Activated CD4-positive, alpha-beta T cell treated with anti-CD3 and anti-CD28 coated beads, Interleukin-2, amount 10 ng/mL, durations not matched to agents 7 days and 5 days (primary cell): ENCODE measurements around the gene FIGLA. TPM values are rescaled to one million over a fixed set of nuclear protein-coding genes. Genes with fewer than 3 reads are reported as not detected.

Experiments used
- CTCF ChIA-PET: fragments of 350-600 bp; sonication (Branson Sonifier 250); formaldehyde crosslinking; loops from one replicate; lab custom pipeline; 2021; ENCODE audit warnings: antibody characterized with exemption; lab: Charles Lee
- POLR2A ChIA-PET: fragments of 350-600 bp; sonication (Branson Sonifier 250); formaldehyde crosslinking; loops from one replicate; lab custom pipeline; 2021; ENCODE audit warnings: antibody characterized with exemption; lab: Charles Lee
- DNase-seq: peaks from one replicate; pipeline ENCODE4 v3.0.0-alpha.2; 2020
- H3K27ac Mint-ChIP-seq: one replicate; pipeline ENCODE4 v1.8.0; 2021; ENCODE audit warnings: mild to moderate bottlenecking, moderate library complexity, mixed read lengths
- H3K27me3 Mint-ChIP-seq: one replicate; pipeline ENCODE4 v1.8.0; 2021; ENCODE audit warnings: mixed read lengths
- H3K36me3 Mint-ChIP-seq: one replicate; pipeline ENCODE4 v1.8.0; 2021; ENCODE audit warnings: low read depth, mixed read lengths
- H3K4me1 Mint-ChIP-seq: one replicate; pipeline ENCODE4 v1.8.0; 2021; ENCODE audit warnings: mixed read lengths
- H3K4me3 Mint-ChIP-seq: one replicate; pipeline ENCODE4 v1.8.0; 2021; ENCODE audit warnings: mild to moderate bottlenecking, moderate library complexity, mixed read lengths
- H3K9me3 Mint-ChIP-seq: one replicate; pipeline ENCODE4 v1.8.0; 2021; ENCODE audit warnings: mixed read lengths
- total RNA-seq, 2 experiments: library from RNA; stranded (reverse); gene quantifications; one replicate each; pipeline ENCODE4 v1.2.3, GENCODE V29; 2021

The FIGLA gene
- total RNA-seq, result not detected

- peaks cover 67% of the 10 kb centered on the region for H3K27me3 Mint-ChIP-seq
- ChIA-PET POLR2A (no interaction called here), CTCF (interaction anchor here (1.7 to 2.0 kb wide), 2 partner anchors 10 to 158 kb away, joined by 4 to 5 read pairs; no protein-coding TSS in a partner anchor)
- peaks cover 14% of the 10 kb centered on the region for H3K4me1 Mint-ChIP-seq
- no peaks in the 10 kb centered on the region for H3K9me3 Mint-ChIP-seq
- peak within 1 kb of the TSS; percentile 63 for H3K4me3 Mint-ChIP-seq
- no peak within 1 kb of the TSS for H3K27ac Mint-ChIP-seq
- peaks cover 2% of the 10 kb centered on the region for H3K36me3 Mint-ChIP-seq
- no peak for DNase-seq
Observed at GRCh38 chr2:70790136-70790828, at the start of gene FIGLA. Gene FIGLA (minus strand): TSS chr2:70790643. CDS start chr2:70790638, 5 bp downstream.

- POLR2A ChIA-PET, result interaction anchor here (0.6 kb wide), 1 partner anchor 1373 kb away, joined by 3 read pairs; no protein-coding TSS in a partner anchor
- CTCF ChIA-PET, result no interaction called here
- H3K27ac Mint-ChIP-seq, result no peak overlapping the region
- H3K4me1 Mint-ChIP-seq, result no peaks in the 10 kb centered on the region
- H3K36me3 Mint-ChIP-seq, result no peaks in the 10 kb centered on the region
- H3K27me3 Mint-ChIP-seq, result peaks cover 3% of the 10 kb centered on the region
- DNase-seq, result no peak
- no peaks in the 10 kb centered on the region for H3K9me3 Mint-ChIP-seq
- H3K4me3 Mint-ChIP-seq, result no peak overlapping the region
Observed at GRCh38 chr2:70837980-70838925, 47.8 kb upstream of the FIGLA start.

GRCh38 chr2:70835643-70836042 lies 45.2 kb upstream of the FIGLA start, which contains the start of gene CD207:
Gene CD207 (minus strand): TSS chr2:70835816. CDS start chr2:70835776, 40 bp downstream.
- no peaks in the 10 kb centered on the region for H3K36me3 Mint-ChIP-seq
- ChIA-PET POLR2A (no interaction called here), CTCF (interaction anchor here (1.0 kb wide), 1 partner anchor 126 kb away, joined by 3 read pairs; no protein-coding TSS in a partner anchor)
- H3K27me3 Mint-ChIP-seq, result peaks cover 1% of the 10 kb centered on the region
- no peak for DNase-seq
- H3K27ac Mint-ChIP-seq, result no peak within 1 kb of the TSS
- H3K9me3 Mint-ChIP-seq, result no peaks in the 10 kb centered on the region
- H3K4me3 Mint-ChIP-seq, result no peak within 1 kb of the TSS
- H3K4me1 Mint-ChIP-seq, result no peaks in the 10 kb centered on the region

- Mint-ChIP-seq H3K9me3 (no peaks in the 10 kb centered on the region), H3K4me3 (no peak overlapping the region), H3K4me1 (no peaks in the 10 kb centered on the region), H3K36me3 (no peaks in the 10 kb centered on the region), H3K27ac (no peak overlapping the region), H3K27me3 (no peaks in the 10 kb centered on the region)
- DNase-seq, result no peak
- POLR2A ChIA-PET, result no interaction called here
- CTCF ChIA-PET, result no interaction called here
Observed at GRCh38 chr2:70834881-70835280, 44.4 kb upstream of the FIGLA start.

GRCh38 chr2:70834106-70834505 lies 43.7 kb upstream of the FIGLA start:
- no peaks in the 10 kb centered on the region for H3K36me3 Mint-ChIP-seq
- H3K27me3 Mint-ChIP-seq, result no peaks in the 10 kb centered on the region
- H3K4me3 Mint-ChIP-seq, result no peak overlapping the region
- no peaks in the 10 kb centered on the region for H3K9me3 Mint-ChIP-seq
- ChIA-PET CTCF (no interaction called here), POLR2A (no interaction called here)
- H3K27ac Mint-ChIP-seq, result no peak overlapping the region
- DNase-seq, result no peak
- H3K4me1 Mint-ChIP-seq, result no peaks in the 10 kb centered on the region

GRCh38 chr2:70833246-70833645 lies 42.8 kb upstream of the FIGLA start:
- no peak for DNase-seq
- no peaks in the 10 kb centered on the region for H3K36me3 Mint-ChIP-seq
- no peaks in the 10 kb centered on the region for H3K27me3 Mint-ChIP-seq
- H3K9me3 Mint-ChIP-seq, result no peaks in the 10 kb centered on the region
- no peaks in the 10 kb centered on the region for H3K4me1 Mint-ChIP-seq
- H3K27ac Mint-ChIP-seq, result no peak overlapping the region
- POLR2A ChIA-PET, result no interaction called here
- H3K4me3 Mint-ChIP-seq, result no peak overlapping the region
- CTCF ChIA-PET, result no interaction called here

GRCh38 chr2:70832386-70832785 lies 41.9 kb upstream of the FIGLA start:
- Mint-ChIP-seq H3K27ac (no peak overlapping the region), H3K9me3 (no peaks in the 10 kb centered on the region), H3K4me3 (no peak overlapping the region), H3K4me1 (peaks cover 4% of the 10 kb centered on the region), H3K36me3 (no peaks in the 10 kb centered on the region), H3K27me3 (no peaks in the 10 kb centered on the region)
- ChIA-PET CTCF (no interaction called here), POLR2A (no interaction called here)
- no peak for DNase-seq

- Mint-ChIP-seq H3K9me3 (no peaks in the 10 kb centered on the region), H3K27me3 (no peaks in the 10 kb centered on the region)
Observed at GRCh38 chr2:70831861-70832260, 41.4 kb upstream of the FIGLA start.

GRCh38 chr2:70830366-70830765 lies 39.9 kb upstream of the FIGLA start:
- H3K36me3 Mint-ChIP-seq, result no peaks in the 10 kb centered on the region
- CTCF ChIA-PET, result interaction anchor here (1.5 kb wide), 1 partner anchor 13 kb away, joined by 3 read pairs; no protein-coding TSS in a partner anchor
- no peak for DNase-seq
- H3K9me3 Mint-ChIP-seq, result no peaks in the 10 kb centered on the region
- H3K4me1 Mint-ChIP-seq, result peaks cover 15% of the 10 kb centered on the region
- POLR2A ChIA-PET, result no interaction called here
- no peaks in the 10 kb centered on the region for H3K27me3 Mint-ChIP-seq
- no peak overlapping the region for H3K27ac Mint-ChIP-seq
- H3K4me3 Mint-ChIP-seq, result no peak overlapping the region

More at GRCh38 chr2:70831861-70832260, 41.4 kb upstream of the FIGLA start:
- POLR2A ChIA-PET, result no interaction called here
- peaks cover 8% of the 10 kb centered on the region for H3K4me1 Mint-ChIP-seq
- CTCF ChIA-PET, result no interaction called here
- H3K36me3 Mint-ChIP-seq, result no peaks in the 10 kb centered on the region
- DNase-seq, result no peak
- H3K4me3 Mint-ChIP-seq, result no peak overlapping the region
- H3K27ac Mint-ChIP-seq, result no peak overlapping the region

GRCh38 chr2:70829916-70830315 lies 39.5 kb upstream of the FIGLA start:
- Mint-ChIP-seq H3K27me3 (peaks cover 1% of the 10 kb centered on the region), H3K4me3 (no peak overlapping the region), H3K9me3 (no peaks in the 10 kb centered on the region), H3K27ac (no peak overlapping the region), H3K36me3 (no peaks in the 10 kb centered on the region), H3K4me1 (peaks cover 15% of the 10 kb centered on the region)
- CTCF ChIA-PET, result interaction anchor here (1.5 kb wide), 1 partner anchor 13 kb away, joined by 3 read pairs; no protein-coding TSS in a partner anchor
- DNase-seq, result no peak
- POLR2A ChIA-PET, result no interaction called here

- no peak for DNase-seq
- H3K36me3 Mint-ChIP-seq, result no peaks in the 10 kb centered on the region
- no peak overlapping the region for H3K27ac Mint-ChIP-seq
- CTCF ChIA-PET, result no interaction called here
- H3K27me3 Mint-ChIP-seq, result peaks cover 2% of the 10 kb centered on the region
- no peaks in the 10 kb centered on the region for H3K9me3 Mint-ChIP-seq
- no peak overlapping the region for H3K4me3 Mint-ChIP-seq
- peaks cover 15% of the 10 kb centered on the region for H3K4me1 Mint-ChIP-seq
- POLR2A ChIA-PET, result no interaction called here
Observed at GRCh38 chr2:70828914-70829824, 38.7 kb upstream of the FIGLA start.

- no peak for DNase-seq
- peaks cover 2% of the 10 kb centered on the region for H3K27me3 Mint-ChIP-seq
- H3K36me3 Mint-ChIP-seq, result no peaks in the 10 kb centered on the region
- no peaks in the 10 kb centered on the region for H3K9me3 Mint-ChIP-seq
- ChIA-PET POLR2A (no interaction called here), CTCF (no interaction called here)
- H3K4me3 Mint-ChIP-seq, result no peak overlapping the region
- peaks cover 17% of the 10 kb centered on the region for H3K4me1 Mint-ChIP-seq
- H3K27ac Mint-ChIP-seq, result no peak overlapping the region
Observed at GRCh38 chr2:70828115-70828514, 37.7 kb upstream of the FIGLA start.
